HG03108 (cell line): ENCODE data around the gene ART4.

Experiments used
- ATAC-seq: cut with Tn5 transposase; IDR thresholded peaks from one replicate; pipeline ENCODE4 v1.9.1; 2021; ENCODE audit warnings: moderate library complexity; ENCODE audit not compliant: unreplicated experiment

Gene ART4

DNA sequence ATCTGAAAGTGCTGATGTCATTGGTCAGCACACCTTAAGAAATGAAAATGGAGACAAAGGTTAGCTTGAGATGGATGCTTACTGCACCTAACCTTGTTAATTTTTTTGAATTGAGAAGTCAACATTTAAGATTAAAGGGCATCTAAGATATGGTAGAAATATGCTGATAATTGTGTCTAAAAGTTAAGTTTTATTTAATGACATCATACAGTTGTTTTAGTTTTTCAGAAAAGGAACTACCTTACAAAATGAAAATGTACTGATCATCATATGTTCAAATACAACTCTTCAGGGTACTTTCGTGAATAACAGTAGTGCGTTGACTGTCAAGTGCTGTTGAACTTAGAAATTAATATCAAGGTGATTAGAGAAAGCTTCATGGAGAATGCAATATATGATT lies 31.8 kb downstream of the ART4 start:
- no peak for ATAC-seq

DNA sequence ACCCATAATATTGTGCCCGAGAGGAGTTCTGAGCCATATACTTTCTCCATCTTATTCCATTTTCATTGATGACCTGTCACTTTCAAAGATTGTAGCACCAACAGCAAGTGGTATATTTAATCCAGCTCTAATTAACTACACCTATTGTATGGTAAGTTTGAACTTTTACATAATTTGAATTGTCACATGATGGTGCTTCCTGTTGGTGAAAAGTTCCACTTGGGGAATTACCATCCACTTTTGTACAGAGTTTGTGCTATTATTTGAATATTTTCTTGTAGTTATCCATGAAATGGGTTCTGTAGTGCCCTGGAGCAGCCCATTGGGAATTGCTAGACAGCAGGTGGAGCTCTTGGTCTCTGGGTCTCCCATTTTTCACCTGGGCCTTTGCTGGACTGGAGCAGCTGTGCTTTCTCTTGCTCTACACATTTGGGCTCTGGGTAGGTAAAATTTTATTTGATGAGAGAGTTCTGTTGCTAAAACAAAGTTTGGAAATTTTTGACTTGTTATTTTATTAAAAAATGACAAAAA lies 32.3 kb downstream of the ART4 start:
- no peak for ATAC-seq

DNA sequence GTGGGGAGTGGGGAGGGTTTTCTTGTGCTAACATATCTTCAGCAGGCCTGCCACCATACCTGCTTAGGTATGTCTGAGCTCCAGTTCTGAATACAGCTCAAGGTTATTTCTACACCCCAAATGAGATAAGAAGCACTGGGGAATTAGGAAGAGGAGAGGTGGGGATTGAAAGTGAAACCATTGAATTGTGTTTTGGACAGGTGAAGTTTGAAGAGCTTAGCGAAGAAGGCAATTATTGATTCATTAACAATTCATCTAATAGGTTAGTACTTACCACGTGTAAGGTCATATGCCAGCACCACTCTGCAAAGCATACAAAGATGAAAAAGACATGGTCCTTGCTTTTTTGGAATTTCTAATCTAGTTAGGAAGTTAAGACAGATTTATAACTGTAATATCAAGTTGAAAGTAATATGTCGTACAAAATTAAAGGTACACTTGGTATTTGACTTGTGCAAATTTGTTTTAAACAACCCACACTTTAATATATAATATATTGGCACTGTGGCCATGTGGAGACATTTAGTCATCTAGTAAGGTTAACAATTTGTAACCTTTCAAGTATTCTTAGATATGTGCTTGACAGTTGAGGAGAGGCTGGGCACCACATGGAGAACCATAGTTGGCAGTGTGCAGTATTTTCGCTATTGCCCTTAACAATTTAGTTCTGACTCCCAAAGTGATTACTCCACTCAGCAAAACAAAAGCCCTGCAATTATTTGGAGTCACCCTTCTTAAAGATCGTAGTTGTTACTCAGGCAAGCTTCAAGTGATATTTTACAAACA lies 33.0 kb downstream of the ART4 start:
- ATAC-seq = no peak

DNA sequence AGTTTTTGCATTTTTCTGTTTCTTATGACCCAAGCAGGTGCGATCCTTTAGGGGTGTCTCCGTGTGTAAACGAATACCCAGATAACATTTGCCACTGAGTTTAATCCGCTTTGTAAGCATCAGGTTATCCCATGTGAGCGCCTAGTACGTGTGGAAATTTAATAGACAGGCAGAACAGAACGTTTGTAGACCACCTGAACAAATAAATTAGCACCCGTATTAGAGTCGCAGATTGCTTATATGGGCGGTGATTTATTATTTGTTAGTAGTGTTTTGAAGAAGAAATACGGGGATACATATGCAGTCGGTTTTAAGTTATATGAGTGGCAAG lies 39.5 kb downstream of the ART4 start:
- ATAC-seq = peak; percentile 12

DNA sequence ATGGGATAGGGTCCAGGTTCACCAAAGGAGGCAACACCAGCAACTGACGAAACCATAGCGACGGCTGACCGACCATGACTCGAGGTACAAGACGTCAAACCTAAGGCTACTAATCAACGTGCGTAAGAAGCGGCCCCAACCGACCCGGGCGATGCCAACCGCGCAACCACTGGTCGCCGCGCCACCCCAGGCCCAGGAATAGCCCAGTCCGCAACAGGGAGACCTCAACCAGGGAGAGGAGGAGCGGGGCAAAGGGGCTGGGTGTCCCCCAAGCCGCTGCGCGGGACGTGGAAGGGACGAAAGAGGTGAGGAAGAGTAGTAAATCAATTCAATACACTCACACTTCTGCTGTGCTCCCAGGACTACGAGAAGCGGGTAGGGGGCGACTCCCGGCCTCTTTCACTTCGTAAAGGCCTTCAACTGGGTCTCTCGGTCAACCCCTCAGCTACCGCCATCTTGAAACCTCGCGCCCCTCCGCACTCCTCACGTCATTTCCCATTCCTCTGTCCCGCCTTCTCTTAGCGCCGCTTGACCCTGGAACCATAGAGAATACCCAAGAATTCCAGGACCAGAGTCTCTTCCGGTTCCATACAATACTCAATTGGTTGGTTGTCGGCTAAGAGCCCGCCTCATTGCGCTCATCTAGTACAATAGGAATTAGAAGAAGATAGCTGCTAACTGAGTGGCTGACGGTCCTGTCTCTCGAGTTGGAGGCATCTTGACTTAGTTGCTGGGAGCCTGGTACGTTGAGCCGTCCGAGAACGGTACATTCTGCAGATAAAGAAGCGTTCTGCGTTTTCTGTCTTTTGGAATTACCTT lies 40.1 kb downstream of the ART4 start, which contains the start of the genes C12orf60 and WBP11:
TSS of gene C12orf60 (plus strand) at position 660 of the 819 bp plus-strand sequence. CDS start 19,266 bp downstream, outside the sequence.
TSS of gene WBP11 (minus strand) at position 468 of the 819 bp plus-strand sequence. CDS start 2,095 bp downstream, outside the sequence.
- peak; percentile 99 for ATAC-seq

GRCh38 chr12:14802721-14803010 lies 40.7 kb downstream of the ART4 start:
- ATAC-seq = no peak

DNA sequence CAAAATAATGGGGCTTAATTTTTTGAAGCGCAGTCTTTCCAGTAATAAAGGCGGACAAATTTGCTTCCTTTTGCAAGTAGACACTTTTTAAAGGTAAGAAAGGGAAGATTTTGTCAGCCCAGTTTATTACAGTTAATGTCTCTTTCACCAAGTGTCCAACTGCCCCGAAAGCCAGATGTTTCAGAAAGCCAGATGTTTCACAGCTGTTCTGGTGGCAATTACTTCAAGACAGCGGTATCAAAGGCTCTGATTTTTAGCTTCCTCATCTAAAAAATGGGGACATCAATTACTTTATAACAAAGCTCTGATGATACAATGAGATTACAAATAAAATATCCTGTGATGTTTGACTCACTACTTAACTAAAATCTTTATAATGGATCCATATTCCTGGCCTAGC lies 41.1 kb downstream of the ART4 start:
- ATAC-seq = no peak

GRCh38 chr12:14795028-14795448 lies 48.3 kb downstream of the ART4 start:
- ATAC-seq = no peak

DNA sequence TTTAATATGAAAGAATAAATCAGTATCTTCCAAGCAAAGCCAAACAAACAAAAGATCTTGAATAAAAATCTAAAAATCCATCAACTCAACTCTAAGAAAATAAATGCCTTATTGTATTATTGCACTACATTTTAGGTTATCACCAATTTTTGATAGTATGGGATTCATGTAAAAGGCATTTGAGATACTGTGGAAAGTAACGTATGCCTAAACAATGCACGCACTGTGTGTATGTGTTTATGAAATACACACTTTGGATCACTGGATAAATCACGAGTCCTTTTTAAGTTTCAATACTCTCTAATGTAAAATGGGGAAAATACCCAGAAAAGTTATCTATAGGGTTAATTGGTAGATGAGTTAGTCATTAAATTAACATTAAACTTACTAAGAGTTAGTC lies 57.8 kb downstream of the ART4 start:
- ATAC-seq = no peak

DNA sequence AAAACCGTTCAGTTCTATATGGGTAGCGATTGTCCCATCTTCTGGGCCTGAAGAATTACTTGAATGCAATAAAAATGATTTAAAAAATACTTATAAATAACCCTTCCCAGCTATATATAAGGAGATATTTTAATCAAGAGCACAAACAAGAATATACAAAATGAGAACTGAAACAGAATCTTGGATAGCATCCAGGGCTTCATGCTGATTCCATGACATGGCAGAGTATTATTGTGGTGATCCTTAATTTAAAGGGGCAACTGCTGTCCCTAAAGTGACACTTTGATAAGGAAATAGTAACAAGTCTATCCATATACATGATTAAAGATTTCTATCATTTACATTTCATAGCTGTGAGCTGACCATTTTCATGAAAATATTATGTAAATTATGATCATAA lies 58.9 kb downstream of the ART4 start:
- ATAC-seq = no peak

DNA sequence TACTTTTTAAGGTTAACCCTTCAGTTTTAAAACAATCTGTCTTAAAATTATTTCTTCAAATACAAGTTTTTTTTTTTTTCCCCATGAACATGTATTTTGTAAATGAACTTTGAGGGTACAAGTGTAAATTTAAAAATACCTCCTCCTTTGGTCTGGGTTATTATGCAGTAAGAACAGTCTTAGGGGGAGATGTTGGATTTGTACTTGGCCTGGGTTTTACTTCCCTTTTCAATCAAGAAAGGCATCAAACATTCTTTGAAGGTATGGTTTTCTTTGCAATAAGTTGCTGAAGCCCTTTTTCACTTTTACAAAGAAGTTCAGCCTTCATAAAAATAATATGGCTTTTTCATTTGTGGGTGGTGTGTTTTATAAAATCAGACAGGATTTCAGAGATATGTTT lies 60.6 kb downstream of the ART4 start:
- no peak for ATAC-seq

DNA sequence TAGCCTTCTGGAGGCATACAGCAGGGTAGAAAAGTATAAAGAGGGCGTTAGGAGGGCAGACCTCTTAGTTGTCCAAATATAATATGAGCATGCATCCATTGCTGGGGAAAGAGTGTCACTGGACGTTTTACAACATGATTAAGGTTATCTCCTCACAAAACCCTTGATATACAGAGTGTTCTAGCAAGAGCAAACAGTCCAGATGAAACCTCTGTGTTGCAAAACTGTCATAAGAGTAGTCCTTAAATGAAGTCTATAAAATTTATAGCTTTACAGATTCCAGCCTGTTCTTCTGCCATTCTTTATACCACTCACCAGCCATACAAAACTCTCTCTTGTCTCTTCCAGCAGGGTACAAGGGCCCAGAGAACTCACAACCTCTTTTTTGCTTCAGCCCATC lies 61.8 kb downstream of the ART4 start:
- no peak for ATAC-seq

DNA sequence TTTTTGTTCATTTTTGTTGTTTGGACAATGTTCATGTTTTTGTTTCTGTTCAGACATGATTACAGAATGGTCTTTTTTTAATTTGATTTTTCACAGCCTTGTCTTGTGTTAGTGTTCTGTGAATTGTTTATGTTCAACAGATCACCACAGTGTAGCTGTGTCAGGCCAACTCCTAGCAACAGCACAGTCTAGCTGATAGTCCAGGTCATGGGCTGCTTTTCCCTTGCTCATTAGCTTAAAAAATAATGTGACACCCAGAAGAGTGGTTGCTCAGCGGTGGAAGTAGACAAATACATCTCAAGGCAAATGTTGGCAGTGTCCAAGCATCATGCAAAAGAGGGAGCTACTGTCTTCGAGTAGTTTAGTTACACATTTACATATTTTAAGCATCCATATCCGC lies 62.5 kb downstream of the ART4 start:
- ATAC-seq = no peak

GRCh38 chr12:14779834-14780233 lies 63.5 kb downstream of the ART4 start:
- no peak for ATAC-seq

DNA sequence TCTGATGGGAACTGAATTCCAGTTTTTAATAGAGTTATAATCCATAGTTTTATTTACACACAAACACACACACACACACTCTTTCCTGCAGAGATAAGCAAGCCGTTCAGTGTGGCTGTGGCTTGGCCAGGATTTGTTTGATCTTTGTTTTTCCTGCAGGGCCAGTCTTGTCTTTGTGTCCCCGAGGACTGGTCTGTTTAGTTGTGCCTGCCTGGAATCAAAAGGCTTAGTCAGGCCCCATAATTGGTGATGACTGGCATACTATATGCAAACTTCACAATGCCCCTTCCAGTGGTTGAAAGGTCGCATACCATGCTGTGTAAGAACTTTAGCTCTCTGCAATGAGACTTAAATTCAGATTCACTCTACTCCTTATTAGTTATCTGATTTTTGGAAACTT lies 66.1 kb downstream of the ART4 start:
- no peak for ATAC-seq

DNA sequence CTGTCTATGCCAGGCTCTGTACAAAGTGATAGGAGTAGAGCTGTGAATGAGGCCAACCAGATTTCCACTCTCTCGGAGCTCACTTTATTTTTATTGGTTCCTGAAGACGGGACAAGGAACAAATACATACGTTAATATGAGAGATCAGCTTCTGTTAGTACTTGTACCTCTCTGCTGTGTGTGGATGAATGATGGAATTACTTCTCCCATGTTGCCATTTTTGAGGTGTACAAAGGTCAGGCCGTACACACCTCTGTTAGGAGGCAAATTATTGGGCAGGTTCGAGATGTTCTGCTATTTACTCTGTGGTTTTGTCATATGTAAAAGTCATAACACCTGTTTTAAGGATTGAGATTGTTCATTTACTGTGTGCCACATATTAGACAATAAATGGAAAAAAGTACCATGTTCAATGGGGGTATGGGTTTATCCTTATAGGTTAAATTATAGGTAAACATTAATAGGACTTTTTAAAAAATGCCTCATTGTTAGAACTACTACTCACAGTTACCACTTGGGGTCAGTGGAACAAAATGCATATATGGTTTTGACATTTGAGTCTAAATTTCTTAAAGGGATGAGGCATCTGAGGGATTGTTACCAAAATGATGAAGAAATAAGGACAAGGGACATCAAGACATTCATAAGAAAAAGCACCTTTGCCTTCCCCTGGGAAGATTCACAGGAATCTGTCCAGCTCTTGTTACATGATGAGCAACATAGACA lies 66.9 kb downstream of the ART4 start:
- no peak for ATAC-seq

GRCh38 chr12:14775636-14775980 lies 67.7 kb downstream of the ART4 start:
- no peak for ATAC-seq
